Measurements from ENCODE around the gene SLC29A4. TPM values are rescaled to one million over a fixed set of nuclear protein-coding genes. Genes with fewer than 3 reads are reported as not detected.
A peak's percentile ranks its signal among the peaks of the same experiment; 100 is the strongest.

Gene SLC29A4
- total and polyA plus RNA-seq, 2 of the 4 experiments (the other 2 are of a cell fraction) = 2.3 to 7.6 TPM

- Histone ChIP-seq H3K4me3 (ENCODE audit: insufficient read depth, low read depth, low read length) (peak overlapping the region; percentile 40), H3K4me1 (ENCODE audit: control insufficient read depth, insufficient read depth, low read length) (no peaks in the 10 kb centered on the region), H3K18ac (ENCODE audit: low read depth, low read length) (no peak overlapping the region), H3K23ac (ENCODE audit: low read depth, low read length) (no peak overlapping the region), H3K14ac (replicated peaks; ENCODE audit: low read depth, low read length) (no peak overlapping the region), H2AK9ac (replicated peaks; ENCODE audit: low read depth, low read length, poor library complexity) (no peak overlapping the region), H3K36me3 (ENCODE audit: control insufficient read depth, insufficient read depth, low read length) (peaks cover 1% of the 10 kb centered on the region; the same call in 1 of the 2 replicates), H2BK5ac (ENCODE audit: low read depth, low read length, poor library complexity, severe bottlenecking) (no peak overlapping the region), H2AFZ (replicated peaks; ENCODE audit: low read length, poor library complexity) (peak overlapping the region; percentile 67), H2BK15ac (ENCODE audit: low read depth, low read length) (no peak overlapping the region), H2BK20ac (ENCODE audit: low read depth, low read length) (no peak overlapping the region), H3K56ac (ENCODE audit: extremely low read depth, insufficient read depth, low read length) (no peak overlapping the region), H3K27me3 (ENCODE audit: control insufficient read depth, insufficient read depth, low read length) (no peaks in the 10 kb centered on the region; the same call in 1 of the 2 replicates), H3K4ac (ENCODE audit: low read depth, low read length) (no peak overlapping the region), H3K79me1 (ENCODE audit: low read depth in 1 of 2, low read length in 2 of 2) (no peaks in the 10 kb centered on the region), H3K9me1 (ENCODE audit: insufficient read depth, low read length) (no peaks in the 10 kb centered on the region), H2BK120ac (ENCODE audit: low read depth, low read length) (no peak overlapping the region), H4K91ac (ENCODE audit: insufficient read depth, low read depth, low read length) (no peak overlapping the region), H2AK5ac (ENCODE audit: low read depth, low read length) (no peak overlapping the region), H3K9me3 (ENCODE audit: control insufficient read depth, insufficient read depth, low read length) (no peaks in the 10 kb centered on the region), H3K4me2 (ENCODE audit: low read depth, low read length) (peak overlapping the region; percentile 13; the same call in 1 of the 2 replicates), H4K5ac (ENCODE audit: low read depth, low read length) (no peak overlapping the region), H4K20me1 (ENCODE audit: insufficient read depth, low read length) (0 out of 2 replicates have a peak, but pooled peaks cover 5% of the 10 kb centered on the region), H3K27ac (ENCODE audit: insufficient read depth, low read length) (no peak overlapping the region), H4K8ac (ENCODE audit: low read depth in 2 of 2, low read length in 2 of 2) (no peak overlapping the region), H3K9ac (ENCODE audit: low read depth, low read length) (no peak overlapping the region)
- POLR2A ChIA-PET (ENCODE audit: unreplicated experiment) = no interaction called here
- CTCF ChIA-PET = interaction anchor here (0.6 kb wide), 1 partner anchor 366 kb away, joined by 3 read pairs; no protein-coding TSS in a partner anchor
- no peak for DNase-seq
- WGBS, 2 experiments (ENCODE audit: extremely low coverage in 2 of 2, insufficient read length in 1 of 2) = 10% methylated on average over 19 of the region's 46 CpGs; no CpG with 5 or more reads in 1 of the 2 experiments
- BruUV-seq (replicated peaks) = no TSS peak
- intact Hi-C loops (cut with micrococcal nuclease) = no loop called here
- dilution Hi-C loops (cut with HindIII; ENCODE audit: low sequenced_read_pairs, unreplicated experiment) = no loop called here
- ATAC-seq (ENCODE audit: low read depth) = peak; percentile 39
- in situ Hi-C loops (cut with MboI; ENCODE audit: low sequenced_read_pairs) = no loop called here
- TF ChIP-seq BHLHE40 (IDR thresholded peaks at IDR 0.05; ENCODE audit: low read depth, low read length) = no peak
- no peak for TF ChIP-seq CEBPB (IDR thresholded peaks at IDR 0.05; ENCODE audit: low read depth, low read length)
- TF ChIP-seq CHD1 (IDR thresholded peaks at IDR 0.05; ENCODE audit: low read depth, low read length) = no peak
- no peak for TF ChIP-seq RCOR1 (IDR thresholded peaks at IDR 0.05; ENCODE audit: insufficient replicate concordance, low read length)
- no peak for TF ChIP-seq POLR2A (IDR thresholded peaks at IDR 0.05; ENCODE audit: low read depth, low read length)
- no peak for TF ChIP-seq FOS (IDR thresholded peaks at IDR 0.05; ENCODE audit: low read depth, low read length)
- TF ChIP-seq MAFK (IDR thresholded peaks at IDR 0.05; ENCODE audit: low read depth, low read length) = no peak
- TF ChIP-seq CTCF (conservative IDR thresholded peaks at IDR 0.05; ENCODE audit: low read depth, low read length) = no peak
- no peak for TF ChIP-seq RAD21 (IDR thresholded peaks at IDR 0.05; ENCODE audit: low read length)
- TF ChIP-seq ELK1 (IDR thresholded peaks at IDR 0.05; ENCODE audit: borderline replicate concordance, low read depth, low read length) = no peak
- no peak for TF ChIP-seq SMC3 (IDR thresholded peaks at IDR 0.05; ENCODE audit: low read depth, low read length)
- TF ChIP-seq USF2 (IDR thresholded peaks at IDR 0.05; ENCODE audit: low read depth, low read length) = no peak
- TF ChIP-seq NFE2L2 (IDR thresholded peaks at IDR 0.05; ENCODE audit: low read depth, low read length) = no peak
- no peak for TF ChIP-seq RFX5 (IDR thresholded peaks at IDR 0.05; ENCODE audit: low read depth, low read length)
- no peak for TF ChIP-seq MAZ (IDR thresholded peaks at IDR 0.05; ENCODE audit: borderline replicate concordance, low read depth, low read length)
Measured at GRCh38 chr7:5283421-5284303, 919 bp downstream of the SLC29A4 start.
